ENCODE results near the gene REV3L. TPM values are rescaled to one million over a fixed set of nuclear protein-coding genes. Genes with fewer than 3 reads are reported as not detected.

Gene REV3L
- total and polyA plus RNA-seq, 2 of the 8 experiments (the other 6 are each of a cell fraction or from before 2014, with no cell fraction given), result 2.1 to 6.6 TPM

DNA sequence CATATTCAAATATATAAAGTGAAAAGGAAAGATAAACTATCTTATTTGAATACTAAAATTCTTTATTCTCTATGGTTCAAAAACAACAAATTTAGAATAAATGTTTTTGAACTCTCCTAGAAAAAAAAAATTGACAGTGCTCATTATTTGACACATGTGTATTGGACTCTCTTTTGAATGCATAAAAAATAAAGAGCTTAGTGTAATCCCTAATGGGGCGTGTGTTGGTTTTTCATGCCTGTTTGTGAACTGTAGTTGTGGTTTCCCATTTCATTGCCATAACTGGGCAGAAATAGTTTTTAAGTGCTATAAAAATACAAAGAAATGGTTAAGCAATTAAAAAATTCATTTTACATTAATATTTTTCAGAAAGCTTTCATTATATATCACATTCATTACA lies 101.3 kb downstream of the REV3L start:
- H3K18ac ChIP-seq (ENCODE audit: extremely low read depth, low read length), result no peak overlapping the region
- no peaks in the 10 kb centered on the region for H3K79me2 ChIP-seq (ENCODE audit: control insufficient read depth in 1 of 2, insufficient read depth in 2 of 2, low read length in 2 of 2)
- no peaks in the 10 kb centered on the region for H3K27me3 ChIP-seq (replicated peaks in 1 of 4; ENCODE audit: control insufficient read depth in 3 of 4, extremely low read depth in 1 of 4, insufficient read depth in 3 of 4, low read length in 3 of 4)
- H3K79me1 ChIP-seq (ENCODE audit: low read depth, low read length), result no peaks in the 10 kb centered on the region
- WGBS, 2 experiments (ENCODE audit: extremely low coverage in 1 of 2, insufficient coverage in 1 of 2, insufficient read length in 1 of 2, insufficient replicate concordance in 2 of 2, low coverage in 1 of 2, low lambda C conversion rate in 2 of 2, missing lambda C conversion rate in 1 of 2), result 81% methylated on average over 1 of the region's 1 CpG; no CpG with 5 or more reads in 1 of the 2 experiments
- POLR2A ChIA-PET (ENCODE audit: partially characterized antibody), result no interaction called here
- H2AK5ac ChIP-seq (ENCODE audit: low read depth, low read length), result no peak overlapping the region
- H2BK20ac ChIP-seq (ENCODE audit: low read length), result no peak overlapping the region
- no peak overlapping the region for H3K4me2 ChIP-seq (ENCODE audit: insufficient read depth in 1 of 2, low read depth in 2 of 2, low read length in 2 of 2)
- no peak for TF ChIP-seq KDM5A (IDR thresholded peaks at IDR 0.05; ENCODE audit: low read length)
- no peak for TF ChIP-seq CREB1 (IDR thresholded peaks at IDR 0.05)
- no peak for TF ChIP-seq NRF1 (IDR thresholded peaks at IDR 0.05; ENCODE audit: low read depth, low read length)
- TF ChIP-seq BACH1 (IDR thresholded peaks at IDR 0.05; ENCODE audit: low read length), result no peak
- TF ChIP-seq POLR2A (IDR thresholded peaks at IDR 0.05; ENCODE audit: control extremely low read depth in 1 of 2, low read depth in 2 of 2, low read length in 2 of 2), result no peak
- no peak for TF ChIP-seq SUZ12 (IDR thresholded peaks at IDR 0.05; ENCODE audit: low read length)
- H3K36me3 ChIP-seq (ENCODE audit: control insufficient read depth in 2 of 4, insufficient read depth in 4 of 4, low read length in 3 of 4), result no peaks in the 10 kb centered on the region; a peak in 2 of 8 replicates
- H2BK15ac ChIP-seq (ENCODE audit: low read length), result no peak overlapping the region
- H2BK12ac ChIP-seq (ENCODE audit: low read depth, low read length), result no peak overlapping the region
- no peak overlapping the region for H4K8ac ChIP-seq (ENCODE audit: extremely low read depth, insufficient read depth, low read length)
- no peaks in the 10 kb centered on the region for H3K23me2 ChIP-seq (ENCODE audit: low read depth, low read length)
- H3K4me1 ChIP-seq (replicated peaks in 1 of 4; ENCODE audit: control insufficient read depth in 3 of 4, insufficient read depth in 4 of 4, low read length in 3 of 4), result no peaks in the 10 kb centered on the region
- no peaks in the 10 kb centered on the region for H4K20me1 ChIP-seq (replicated peaks in 1 of 2; ENCODE audit: control insufficient read depth in 1 of 2, insufficient read depth in 2 of 2, low read length in 2 of 2)
- no peak overlapping the region for H2AFZ ChIP-seq (ENCODE audit: low read length)
- H2BK120ac ChIP-seq (replicated peaks; ENCODE audit: low read depth, low read length), result no peak overlapping the region
- H3K4me3 ChIP-seq (ENCODE audit: extremely low read depth in 1 of 4, insufficient read depth in 2 of 4, low read depth in 3 of 4, low read length in 4 of 4), result no peak overlapping the region
- H3K4ac ChIP-seq (replicated peaks; ENCODE audit: insufficient read length, low read depth, low read length), result no peak overlapping the region
- no peak overlapping the region for H3K27ac ChIP-seq (ENCODE audit: low read depth, low read length)
- no peak overlapping the region for H3K56ac ChIP-seq (replicated peaks; ENCODE audit: insufficient read length, low read depth, low read length)
- no peak for FAIRE-seq
- no peak overlapping the region for H3K23ac ChIP-seq (ENCODE audit: insufficient read length)
- no peak overlapping the region for H4K91ac ChIP-seq (replicated peaks; ENCODE audit: insufficient read length, low read length)
- H4K5ac ChIP-seq (ENCODE audit: insufficient read length, low read depth, low read length), result no peak overlapping the region
- CTCF ChIA-PET (ENCODE audit: partially characterized antibody), result interaction anchor here (0.6 to 1.8 kb wide), 3 partner anchors 20 to 627 kb away, joined by 3 to 5 read pairs (median 5); no protein-coding TSS in a partner anchor
- DNase-seq (ENCODE audit: low read depth in 1 of 2, low spot score in 2 of 2), result no peak
- H3K14ac ChIP-seq (ENCODE audit: insufficient read length), result no peak overlapping the region
- no peak overlapping the region for H3K9ac ChIP-seq (replicated peaks in 1 of 4; ENCODE audit: extremely low read depth in 1 of 4, low read depth in 3 of 4, low read length in 3 of 4)
- no peaks in the 10 kb centered on the region for H3K9me3 ChIP-seq (ENCODE audit: insufficient read depth in 2 of 2, low read depth in 1 of 2, low read length in 1 of 2)
- H2BK5ac ChIP-seq (ENCODE audit: low read depth, low read length), result no peak overlapping the region

All from H1 (cell line).